Hepatocyte (in vitro differentiated cells): ENCODE data around the gene PCSK6.

Experiments
- EZH2 ChIP-seq: fragments of 200-600 bp; sonication (generic); IDR thresholded peaks from 2 replicates; pipeline ENCODE4 v1.6.1; 2016; ENCODE audit warnings: antibody characterized with exemption, mild to moderate bottlenecking, borderline replicate concordance
- TF ChIP-seq, protein P1 (sequence below): fragments of 200-600 bp; sonication (generic); IDR thresholded peaks from 2 replicates; pipeline ENCODE4 v1.5.1; 2016; ENCODE audit warnings: antibody characterized with exemption, mild to moderate bottlenecking; ENCODE audit not compliant: poor library complexity

DNA sequence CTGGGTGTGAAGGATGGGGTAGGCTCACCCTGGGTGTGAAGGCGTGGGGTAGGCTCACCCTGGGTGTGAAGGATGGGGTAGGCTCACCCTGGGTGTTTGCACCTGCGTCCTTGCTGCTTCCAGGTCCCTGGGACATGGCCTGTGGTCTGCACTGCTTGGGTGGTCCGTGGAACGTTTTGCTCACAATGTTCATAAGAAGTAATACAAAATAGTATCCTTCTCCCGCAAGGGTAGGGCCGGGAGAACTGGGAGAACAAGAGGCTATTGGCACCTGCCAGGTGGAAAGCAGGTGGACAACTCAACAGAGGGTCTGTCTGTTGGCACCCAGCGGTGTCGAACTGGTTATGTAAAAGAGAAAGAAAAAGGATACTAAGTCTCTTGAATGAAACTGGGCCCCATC is 17.0 kb upstream of the PCSK6 start:
- TF ChIP-seq, protein P1, sequence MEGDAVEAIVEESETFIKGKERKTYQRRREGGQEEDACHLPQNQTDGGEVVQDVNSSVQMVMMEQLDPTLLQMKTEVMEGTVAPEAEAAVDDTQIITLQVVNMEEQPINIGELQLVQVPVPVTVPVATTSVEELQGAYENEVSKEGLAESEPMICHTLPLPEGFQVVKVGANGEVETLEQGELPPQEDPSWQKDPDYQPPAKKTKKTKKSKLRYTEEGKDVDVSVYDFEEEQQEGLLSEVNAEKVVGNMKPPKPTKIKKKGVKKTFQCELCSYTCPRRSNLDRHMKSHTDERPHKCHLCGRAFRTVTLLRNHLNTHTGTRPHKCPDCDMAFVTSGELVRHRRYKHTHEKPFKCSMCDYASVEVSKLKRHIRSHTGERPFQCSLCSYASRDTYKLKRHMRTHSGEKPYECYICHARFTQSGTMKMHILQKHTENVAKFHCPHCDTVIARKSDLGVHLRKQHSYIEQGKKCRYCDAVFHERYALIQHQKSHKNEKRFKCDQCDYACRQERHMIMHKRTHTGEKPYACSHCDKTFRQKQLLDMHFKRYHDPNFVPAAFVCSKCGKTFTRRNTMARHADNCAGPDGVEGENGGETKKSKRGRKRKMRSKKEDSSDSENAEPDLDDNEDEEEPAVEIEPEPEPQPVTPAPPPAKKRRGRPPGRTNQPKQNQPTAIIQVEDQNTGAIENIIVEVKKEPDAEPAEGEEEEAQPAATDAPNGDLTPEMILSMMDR, result no peak
- no peak for TF ChIP-seq EZH2
